HG03520 (cell line): ENCODE results near the gene PARG.
A peak's percentile ranks its signal among the peaks of the same experiment; 100 is the strongest.
"Not testable (repeated sequence)": the region's sequence is repeated elsewhere in the genome, so short reads cannot be mapped to it uniquely, and the experiment has no call there.

Experiments
- ATAC-seq: cut with Tn5 transposase; IDR thresholded peaks from one replicate; pipeline ENCODE4 v1.9.1; 2021; ENCODE audit warnings: mild to moderate bottlenecking, moderate library complexity; ENCODE audit not compliant: unreplicated experiment

Gene PARG

DNA sequence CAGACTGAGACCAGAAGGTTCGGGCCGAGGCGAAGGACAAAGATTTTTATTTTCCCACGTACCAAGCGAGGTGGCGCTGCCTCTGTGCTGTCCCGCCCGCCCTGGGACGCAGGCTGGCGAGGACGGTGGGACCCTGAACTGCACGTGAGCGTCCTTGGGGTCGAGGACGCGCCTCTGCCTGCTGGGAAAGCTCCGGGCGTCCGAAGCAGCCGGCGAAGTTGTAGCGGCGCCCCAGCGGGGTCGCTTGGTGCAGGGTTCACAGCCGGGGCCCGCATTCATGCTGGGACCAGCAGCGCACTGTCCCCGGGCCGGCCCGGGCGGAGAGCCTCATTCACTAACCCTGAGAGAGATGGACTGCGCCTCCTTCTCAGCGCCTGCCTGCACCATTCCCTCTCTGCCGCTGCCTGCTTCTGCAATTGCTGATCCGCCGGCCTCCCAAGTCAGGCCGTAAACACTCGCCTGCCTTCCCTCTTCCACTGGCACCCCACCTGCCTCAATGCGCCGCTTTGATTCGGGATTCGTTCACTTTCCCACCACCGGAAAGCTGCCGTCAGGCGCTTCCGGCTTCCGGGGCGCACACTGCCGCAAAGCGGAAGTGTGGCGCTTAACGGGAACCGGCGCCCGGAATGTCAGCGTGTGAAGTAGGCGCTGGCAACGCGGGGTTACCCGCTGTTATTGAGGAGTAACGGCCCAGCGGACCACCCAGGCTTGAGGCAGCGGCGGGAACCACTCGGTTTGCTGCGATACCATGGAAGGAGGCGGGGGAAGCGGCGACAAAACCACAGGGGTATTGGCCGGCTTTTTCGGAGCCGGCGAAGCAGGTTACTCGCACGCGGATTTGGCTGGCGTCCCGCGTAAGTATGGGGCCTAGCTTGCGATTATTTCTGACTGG, at the start of gene PARG, which contains the start of gene TIMM23B:
Gene PARG, minus strand, starts transcription at position 581 of the 892 bp plus-strand sequence. Its CDS starts 302 bp downstream, at position 279.
Gene TIMM23B, plus strand, starts transcription at position 607 of the 892 bp plus-strand sequence. Its CDS starts 142 bp downstream, at position 749.
- ATAC-seq: peak; percentile 63

DNA sequence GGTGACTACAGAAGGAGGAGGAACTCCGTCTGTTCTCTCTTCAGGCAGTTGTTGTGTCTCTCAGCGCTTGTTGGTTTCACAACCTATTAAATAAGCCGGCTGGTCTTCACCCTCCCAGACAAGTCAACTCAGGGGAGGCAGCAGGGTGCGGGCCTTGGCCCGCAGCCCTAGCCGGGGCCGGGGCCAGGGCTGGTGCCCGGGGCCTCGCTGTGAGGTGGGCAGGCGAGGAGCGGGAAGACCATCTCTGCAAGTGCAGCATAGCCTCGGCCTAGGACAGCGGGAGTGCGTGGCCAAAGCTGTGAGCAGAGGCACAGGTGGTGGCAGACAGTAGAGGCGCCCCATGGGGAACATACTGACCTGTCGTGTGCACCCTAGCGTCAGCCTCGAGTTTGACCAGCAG, 46.5 kb upstream of the PARG start, which contains the start of gene AGAP6:
Gene AGAP6, plus strand, starts transcription at position 31 of the 400 bp plus-strand sequence. Its CDS starts 310 bp downstream, at position 341.
- ATAC-seq: not testable (repeated sequence)

DNA sequence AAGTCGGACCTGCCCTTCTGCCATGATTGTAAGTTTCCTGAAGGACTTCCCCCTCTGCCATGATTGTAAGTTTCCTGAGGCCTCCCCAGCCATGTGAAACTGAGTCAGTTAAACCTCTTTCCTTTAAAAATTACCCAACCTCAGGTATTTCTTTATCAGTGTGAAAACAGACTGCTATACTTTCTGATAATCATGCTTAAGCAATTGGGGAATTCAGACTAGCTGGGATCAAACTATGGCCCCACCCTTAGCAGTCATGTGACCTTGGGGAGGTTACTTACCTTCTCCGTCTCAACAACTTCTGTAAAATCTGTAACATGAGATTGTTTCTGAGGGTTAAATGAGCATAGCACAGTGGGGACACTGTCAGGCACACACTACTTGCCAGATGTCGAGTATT, 45.4 kb upstream of the PARG start:
- ATAC-seq: not testable (repeated sequence)

DNA sequence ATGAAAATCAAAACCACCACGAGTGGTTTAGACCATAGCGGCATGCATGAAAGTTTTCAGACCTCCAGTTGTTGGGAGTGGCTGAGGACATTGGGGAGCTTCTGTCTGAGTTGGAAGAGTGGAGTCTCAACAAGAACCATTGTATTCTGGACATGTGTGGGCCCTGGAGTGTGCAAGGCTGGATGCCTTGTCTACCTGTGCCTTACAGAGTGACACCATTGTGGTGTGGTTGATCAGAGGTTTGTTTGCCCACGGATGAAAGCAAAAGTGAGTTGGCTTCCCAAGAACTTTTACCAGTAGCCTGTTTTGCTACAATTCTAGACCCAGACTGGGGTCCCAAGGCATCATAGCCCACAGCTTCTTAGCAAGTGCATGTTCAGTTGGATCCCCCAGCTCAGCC, 35.9 kb upstream of the PARG start:
- not testable (repeated sequence) for ATAC-seq

DNA sequence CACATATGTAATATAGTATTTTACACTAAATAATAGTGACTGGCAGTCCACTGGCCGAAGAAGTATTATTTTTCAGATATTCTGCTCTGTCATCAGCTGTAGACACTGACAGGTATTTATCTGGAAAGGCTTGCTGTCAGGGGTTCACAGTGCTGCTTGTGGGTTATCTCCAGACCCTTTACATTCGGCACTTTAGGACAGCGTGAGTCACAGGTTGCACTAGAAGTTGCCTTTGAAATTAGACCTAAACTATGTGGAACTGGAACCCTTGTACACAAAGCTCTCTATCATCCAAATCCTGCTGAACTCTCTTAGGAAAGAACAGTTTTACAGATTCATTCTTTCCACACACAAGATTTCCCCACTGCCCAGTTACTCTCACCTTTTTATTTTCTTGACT, 30.3 kb upstream of the PARG start:
- ATAC-seq: not testable (repeated sequence)

DNA sequence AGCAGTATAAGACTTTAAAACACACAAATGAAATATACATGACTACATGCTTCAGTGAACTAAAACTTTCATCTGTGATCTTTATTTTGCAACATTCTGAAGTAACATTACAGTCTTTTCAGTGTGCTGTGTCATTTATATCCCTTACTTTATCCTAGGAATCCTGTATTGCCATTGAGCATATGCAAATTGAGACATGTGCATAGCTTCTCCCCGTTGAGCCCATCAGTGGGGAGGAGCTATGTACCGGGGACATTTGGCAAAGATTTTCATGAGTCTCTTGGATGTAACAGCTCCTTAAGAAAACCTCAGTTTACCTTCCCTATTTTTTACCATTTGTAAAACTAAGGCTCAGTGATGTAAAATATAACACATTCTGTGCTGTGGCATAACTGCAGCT, 29.6 kb upstream of the PARG start:
- not testable (repeated sequence) for ATAC-seq

DNA sequence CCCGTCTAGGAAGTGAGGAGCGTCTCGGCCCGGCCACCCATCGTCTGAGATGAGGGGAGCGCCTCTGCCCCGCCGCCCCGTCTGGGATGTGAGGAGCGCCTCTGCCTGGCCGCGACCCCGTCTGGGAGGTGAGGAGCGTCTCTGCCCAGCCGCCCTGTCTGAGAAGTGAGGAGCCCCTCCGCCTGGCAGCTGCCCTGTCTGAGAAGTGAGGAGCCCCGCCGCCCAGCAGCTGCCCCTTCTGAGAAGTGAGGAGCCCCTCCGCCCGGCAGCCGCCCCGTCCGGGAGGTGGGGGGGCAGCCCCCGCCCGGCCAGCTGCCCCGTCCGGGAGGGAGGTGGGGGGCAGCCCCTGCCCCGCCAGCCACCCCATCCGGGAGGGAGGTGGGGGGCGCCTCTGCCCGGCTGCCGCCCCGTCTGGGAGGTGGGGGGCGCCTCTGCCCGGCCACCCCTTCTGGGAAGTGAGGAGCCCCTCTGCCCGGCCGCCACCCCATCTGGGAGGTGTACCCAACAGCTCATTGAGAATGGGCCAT, 28.6 kb upstream of the PARG start:
- not testable (repeated sequence) for ATAC-seq

DNA sequence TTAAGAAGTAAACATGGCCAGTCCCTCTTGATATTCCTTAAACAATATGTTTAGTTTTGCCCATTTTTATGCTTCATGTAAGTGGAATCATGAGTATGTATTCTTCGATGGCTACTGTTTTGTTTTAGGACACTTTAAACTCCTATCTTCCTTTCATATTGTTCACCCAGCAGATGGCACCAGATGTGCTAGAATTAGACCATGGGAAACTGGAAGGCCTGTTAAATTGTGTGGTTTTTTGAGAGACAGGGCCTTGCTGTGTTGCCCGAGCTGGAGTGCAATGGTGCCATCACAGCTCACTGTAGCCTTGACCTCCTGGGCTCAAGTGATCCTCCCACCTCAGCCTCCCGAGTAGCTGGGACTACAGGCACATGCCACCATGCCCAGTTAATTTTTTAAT, 11.3 kb upstream of the PARG start:
- not testable (repeated sequence) for ATAC-seq

DNA sequence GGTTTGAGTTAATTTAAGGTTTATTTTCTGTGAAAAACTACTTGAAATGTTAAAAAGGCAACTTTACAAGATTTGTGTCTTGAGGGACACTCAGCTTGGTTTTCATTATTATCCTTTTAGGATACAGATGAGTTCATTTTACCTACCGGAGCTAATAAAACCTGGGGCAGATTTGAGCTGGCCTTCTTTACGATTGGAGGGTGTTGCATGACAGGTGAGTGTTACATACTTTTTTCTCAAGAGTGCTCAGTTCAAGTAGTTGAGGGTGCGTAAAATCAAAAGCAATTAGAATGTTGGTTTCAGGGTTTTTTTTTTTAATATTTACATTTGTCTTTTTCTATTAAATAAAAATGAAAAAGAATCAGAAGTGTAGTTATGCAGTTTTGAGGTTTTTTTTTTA, 10.2 kb upstream of the PARG start:
- not testable (repeated sequence) for ATAC-seq

DNA sequence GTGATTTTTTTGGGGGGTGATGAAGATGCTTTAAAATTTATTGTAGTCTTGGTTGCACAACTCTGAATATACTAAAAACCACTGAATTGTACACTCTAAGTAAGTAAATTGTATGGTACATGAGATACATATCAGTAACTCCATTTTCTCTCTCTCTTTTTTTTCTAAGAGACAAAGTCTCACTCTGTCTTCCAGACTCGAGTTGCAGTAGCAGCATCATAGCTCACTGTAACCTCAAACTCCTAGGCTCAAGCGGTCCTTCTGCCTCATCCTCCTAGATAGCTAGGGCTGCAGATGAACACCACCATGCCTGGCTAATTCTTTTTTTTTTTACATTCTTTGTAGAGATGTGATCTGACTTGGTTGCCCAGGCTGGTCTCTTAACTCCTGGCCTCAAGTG, 6.9 kb upstream of the PARG start:
- not testable (repeated sequence) for ATAC-seq

DNA sequence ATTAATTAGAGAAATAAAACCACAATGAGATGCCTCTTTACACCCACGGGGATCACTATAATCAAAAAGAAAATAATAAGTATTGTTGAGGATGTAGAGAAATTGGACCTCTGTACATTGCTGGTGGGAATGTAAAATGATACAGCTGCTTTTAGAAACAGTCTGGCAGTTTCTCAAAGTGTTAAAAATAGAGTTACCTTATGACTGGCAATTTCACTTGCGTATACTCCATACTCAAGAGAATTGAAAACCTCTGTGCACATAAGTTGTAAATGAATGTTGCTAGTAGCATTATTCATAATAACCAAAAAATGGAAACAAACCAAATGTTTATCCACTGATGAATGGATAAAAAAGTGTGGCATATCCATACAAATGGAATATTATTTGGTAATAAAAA, 6.3 kb upstream of the PARG start:
- ATAC-seq: peak; percentile 62

DNA sequence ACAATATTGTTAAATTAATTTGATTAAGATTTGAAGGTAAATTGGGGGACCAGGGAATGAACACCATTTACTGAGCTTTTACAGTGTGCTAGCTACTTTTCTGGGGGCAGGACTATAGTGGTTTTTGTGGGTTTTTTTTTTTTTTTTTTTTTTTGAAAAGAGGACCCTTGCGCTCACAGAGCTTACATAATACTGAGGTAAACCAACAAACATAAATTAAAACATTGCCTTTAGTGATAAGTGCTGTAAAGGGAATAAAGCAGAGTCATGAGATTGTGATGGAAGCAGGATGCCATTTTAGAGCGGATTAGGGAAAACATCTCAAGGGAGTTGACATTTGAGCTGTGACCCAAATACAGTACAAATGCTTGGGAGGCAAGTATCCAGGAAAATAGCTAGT, 1.8 kb upstream of the PARG start:
- not testable (repeated sequence) for ATAC-seq

DNA sequence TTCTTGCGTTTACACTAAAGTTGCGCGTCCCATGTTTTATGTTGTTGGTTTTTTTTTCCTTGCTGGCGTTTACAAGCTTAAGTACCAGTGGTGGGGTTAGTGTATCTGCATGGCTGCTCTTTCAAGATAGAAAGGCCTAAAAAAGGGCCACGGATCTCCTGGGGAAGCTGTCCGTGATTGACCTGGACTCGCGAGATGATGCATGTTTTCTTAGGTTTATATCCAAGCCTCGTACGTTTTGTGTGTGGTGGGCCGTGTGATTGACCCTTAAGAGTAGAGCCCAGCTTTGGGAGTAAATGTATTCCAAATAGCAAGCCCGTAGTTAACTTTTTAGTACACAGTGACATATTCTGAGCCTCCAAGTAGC, 495 bp upstream of the PARG start:
- ATAC-seq: not testable (repeated sequence)

DNA sequence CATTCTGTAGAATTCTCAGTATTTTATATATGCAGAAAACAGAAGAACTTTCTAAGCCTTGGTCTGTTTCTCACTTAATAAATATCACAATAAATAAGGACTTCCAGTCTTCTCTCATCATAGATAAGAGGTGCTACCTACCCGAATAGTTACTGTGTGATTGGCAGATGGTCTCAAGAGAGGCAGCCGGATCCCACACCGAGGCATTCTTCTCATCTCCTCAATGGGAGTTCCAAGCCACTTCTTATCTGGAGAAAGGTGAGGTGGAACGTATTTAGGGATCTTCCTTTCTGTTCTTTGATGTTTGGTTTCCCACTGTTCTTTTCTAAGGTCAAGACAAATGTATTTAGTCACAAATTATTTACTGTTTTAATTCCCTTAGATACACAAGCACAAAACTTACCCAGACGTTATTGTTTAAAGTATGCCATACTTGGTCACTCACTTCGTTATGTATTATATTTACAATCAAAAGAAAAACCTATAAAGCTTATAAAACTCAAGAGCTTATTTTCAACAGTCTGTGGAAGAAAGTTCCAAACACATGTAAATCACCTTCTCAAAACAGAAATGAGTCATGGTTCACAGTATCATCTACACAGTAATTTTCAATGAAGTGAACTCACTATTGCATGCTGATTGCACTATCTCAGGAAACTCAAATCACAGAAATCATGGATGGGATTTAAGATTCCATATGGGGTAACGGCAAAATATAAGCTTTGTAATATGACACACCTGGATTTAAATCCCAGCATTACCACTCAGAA, 9.7 kb downstream of the PARG start:
- ATAC-seq: not testable (repeated sequence)

DNA sequence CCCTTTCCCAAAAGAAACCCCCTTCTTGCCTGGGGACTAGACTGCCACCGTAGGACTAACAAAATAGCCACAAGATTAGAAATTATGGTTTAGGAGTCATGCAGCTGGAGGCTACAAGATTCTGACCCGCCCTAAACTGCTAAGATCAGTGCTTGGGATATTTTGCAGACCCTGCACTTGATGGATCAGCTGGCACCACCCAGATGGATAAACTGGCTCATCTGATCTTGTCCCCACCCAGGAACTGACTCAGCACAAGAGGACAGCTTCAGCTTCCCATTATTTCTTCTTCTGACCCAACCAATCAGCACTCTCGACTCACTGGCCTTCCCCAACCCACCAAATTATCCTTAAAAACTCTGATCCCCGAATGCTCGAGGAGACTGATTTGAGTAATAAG, 10.6 kb downstream of the PARG start:
- ATAC-seq: not testable (repeated sequence)

DNA sequence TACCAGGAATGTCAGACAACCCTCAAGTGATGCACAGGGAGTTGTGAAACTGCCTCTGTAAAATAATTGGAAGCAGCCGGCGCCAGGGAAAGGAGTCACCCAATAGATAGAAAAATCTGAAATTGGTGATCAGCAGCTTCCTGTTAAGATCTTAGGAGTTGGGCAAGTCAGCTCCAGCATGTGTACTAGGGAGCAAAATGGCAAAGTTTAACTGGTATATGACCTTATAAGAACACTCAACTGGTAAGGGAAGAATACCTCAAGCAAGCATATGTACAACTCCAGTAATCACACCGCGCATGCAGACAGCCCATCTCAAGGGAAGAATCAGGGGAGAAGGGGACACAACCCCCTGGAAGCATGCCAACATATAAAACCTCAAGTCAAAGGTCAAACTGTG, 18.3 kb downstream of the PARG start:
- ATAC-seq: not testable (repeated sequence)

DNA sequence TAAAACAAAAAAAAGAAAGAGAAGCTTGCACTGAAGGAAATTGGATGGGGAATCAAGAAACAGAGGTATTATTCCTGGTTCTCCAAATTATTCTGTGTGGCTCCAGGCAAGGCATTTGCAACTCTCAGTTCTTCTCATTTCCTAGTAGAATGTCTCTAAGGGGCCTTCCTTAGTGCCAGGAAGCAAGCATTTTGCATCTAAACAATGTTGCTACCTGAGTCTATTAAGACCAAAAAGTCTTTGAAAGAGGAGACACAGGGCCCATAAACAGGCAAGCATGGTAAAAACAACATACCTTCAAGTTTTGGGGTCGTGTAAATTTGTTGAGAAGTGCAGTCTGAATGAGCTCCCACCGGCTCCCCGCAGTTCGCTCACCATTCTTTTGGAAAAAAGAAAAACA, 19.8 kb downstream of the PARG start:
- not testable (repeated sequence) for ATAC-seq

DNA sequence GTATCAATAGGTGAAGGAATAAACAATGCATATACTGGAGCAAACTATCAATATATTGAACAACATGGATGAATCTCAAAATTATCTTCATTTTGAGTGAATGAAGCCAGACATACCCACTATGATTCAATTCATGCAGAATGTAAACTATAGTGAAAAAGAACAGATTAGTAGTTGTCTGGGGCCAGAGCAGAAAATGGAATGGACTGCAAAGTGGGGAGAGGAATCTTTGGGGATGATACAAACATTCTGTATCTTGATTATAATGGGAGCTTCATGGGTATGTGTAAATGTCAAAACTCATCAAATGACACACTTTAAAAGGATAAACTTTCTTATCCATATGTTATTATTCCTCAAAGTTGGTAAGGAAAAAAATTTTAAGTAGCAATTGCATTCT, 23.9 kb downstream of the PARG start:
- not testable (repeated sequence) for ATAC-seq

DNA sequence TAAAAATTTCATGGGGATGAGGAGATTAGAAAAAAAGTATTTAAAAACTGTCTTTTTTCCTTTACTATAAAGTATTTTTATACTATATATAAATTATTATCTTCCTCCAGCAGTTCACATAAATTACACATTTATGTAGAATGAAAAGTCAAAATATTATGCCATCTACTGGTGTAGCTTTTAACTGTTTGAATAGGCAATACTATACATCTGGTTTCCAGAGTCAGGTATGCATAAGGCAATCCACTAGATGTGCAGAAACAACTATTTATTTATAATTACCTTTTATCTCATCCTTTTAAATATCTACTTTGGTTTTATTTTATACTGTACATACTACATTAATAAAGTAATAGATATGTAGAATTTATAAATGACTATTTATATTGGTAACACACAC, 25.4 kb downstream of the PARG start:
- not testable (repeated sequence) for ATAC-seq

DNA sequence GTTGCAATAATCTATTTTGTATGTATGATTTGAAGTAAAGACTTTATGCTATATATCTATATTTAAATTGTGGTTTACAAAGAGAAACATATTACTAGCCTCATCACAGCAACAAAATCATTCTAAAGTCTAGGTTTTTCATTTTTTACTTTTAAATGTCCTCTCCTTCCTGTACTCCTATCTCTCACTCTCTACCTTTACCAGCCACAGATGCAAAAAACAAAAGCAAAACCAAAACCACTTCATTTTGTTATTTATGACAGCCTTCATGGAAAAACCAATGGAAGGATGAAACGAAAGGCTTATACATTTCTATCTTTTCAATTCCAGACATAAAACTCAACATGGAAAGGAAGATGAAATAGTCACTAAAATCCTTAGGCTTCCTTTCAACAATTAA, 31.5 kb downstream of the PARG start:
- ATAC-seq: not testable (repeated sequence)
